A549 (cell line): ENCODE data around the gene EPN2.

Source experiments
- CTCF ChIP-seq: fragments of >200 bp; sonication (Bioruptor Twin); formaldehyde crosslinking; IDR thresholded peaks from 3 replicates; pipeline ENCODE4 v1.5.1; 2016
- MAX ChIP-seq: IDR thresholded peaks from 2 replicates; pipeline ENCODE4 v1.6.1; 2012
- MYC ChIP-seq: IDR thresholded peaks from 2 replicates; pipeline ENCODE4 v1.6.1; 2012; ENCODE audit warnings: mild to moderate bottlenecking, inconsistent platforms, low read length, improper control_type of control experiment, borderline replicate concordance
- POLR2A ChIP-seq: IDR thresholded peaks from 2 replicates; pipeline ENCODE4 v1.6.1; 2012; ENCODE audit warnings: mild to moderate bottlenecking, low read length
- RAD21 ChIP-seq, 2 experiments: fragments of >200 bp in 1 of 2; sonication (Bioruptor Twin) in 1 of 2; formaldehyde crosslinking in 1 of 2; IDR thresholded peaks in 1 of 2; conservative IDR thresholded peaks in 1 of 2; 2 replicates in 1 of 2; 3 replicates in 1 of 2; pipeline ENCODE4 v1.6.1; 2012 to 2018; ENCODE audit warnings: inconsistent platforms in 1 of 2
- RARB ChIP-seq: fragments of 250-450 bp; sonication (Bioruptor Pico); IDR thresholded peaks from 2 replicates; pipeline ENCODE4 v1.8.0; 2021; ENCODE audit warnings: mild to moderate bottlenecking, moderate library complexity

- no peak for TF ChIP-seq CTCF
- no peak for TF ChIP-seq RARB (CRISPR knock-in tag)
- no peak for TF ChIP-seq MAX
- TF ChIP-seq POLR2A, result no peak
- TF ChIP-seq MYC, result no peak
- no peak for TF ChIP-seq RAD21 (conservative IDR thresholded peaks at IDR 0.05 in 1 of 2, IDR thresholded peaks at IDR 0.05 in 1 of 2)
Measured at GRCh38 chr17:19360772-19361171, 123.6 kb downstream of the EPN2 start.
